Mucosa of descending colon (tissue), 3 donors: Measurements from ENCODE around the gene MYRIP. TPM values are rescaled to one million over a fixed set of nuclear protein-coding genes. Genes with fewer than 3 reads are reported as not detected.

Source experiments
- ATAC-seq: fragments of 200-7000 bp; cut with Tn5 transposase; one replicate; pipeline ENCODE4 v1.9.1; 2020; ENCODE audit warnings: mild to moderate bottlenecking, moderate library complexity
- DNase-seq, 3 donors: peaks; one replicate each; pipeline ENCODE4 v3.0.0-alpha.2; 2020
- H3K36me3 ChIP-seq: fragments of 200-600 bp; one replicate; pipeline ENCODE4 v1.8.0; 2021; ENCODE audit warnings: low read depth, mild to moderate bottlenecking
- H3K4me1 ChIP-seq: fragments of 200-600 bp; one replicate; pipeline ENCODE4 v1.8.0; 2021; ENCODE audit warnings: low read depth, mild to moderate bottlenecking
- H3K4me3 ChIP-seq: fragments of 200-600 bp; one replicate; pipeline ENCODE4 v1.8.0; 2021; ENCODE audit warnings: mild to moderate bottlenecking
- H3K9me3 ChIP-seq: fragments of 200-600 bp; one replicate; pipeline ENCODE4 v1.8.0; 2021; ENCODE audit warnings: mild to moderate bottlenecking
- intact Hi-C, 2 donors: fragments of 100-400 bp; cut with DNase I in 1 of 2; cut with micrococcal nuclease in 1 of 2; formaldehyde crosslinking; loops; one replicate each; pipeline versions ENCODE4 v1.11.0 to v1.11.1; 2022; cut with DNase I, micrococcal nuclease
- total RNA-seq, 3 donors: library from RNA; stranded (reverse); fragmentation: NEBNext Ultra II Directional in 2 of 3; extraction: Animal tissue kit (Norgen Biotek cat#: 25700) in 2 of 3; gene quantifications; one replicate each; pipeline versions ENCODE4 v1.2.1 to v1.2.4, GENCODE V29; 2021 to 2023
- TF ChIP-seq, protein P1 (sequence below): fragments of 200-600 bp; IDR thresholded peaks from one replicate; pipeline ENCODE4 v1.8.0; 2022; ENCODE audit warnings: antibody characterized with exemption, mild to moderate bottlenecking
- donor health status: DM: no; HTN: no; CAD: no; lungs with moderate emphysema.
- donor health status: DM: no; HTN: no; CAD: no.
- donor health status: DM: no; HTN: yes; CAD: no.

Gene MYRIP
- total RNA-seq, 3 donors from 2014 or later, result 7.2 to 11.2 (median 9.9) TPM

DNA sequence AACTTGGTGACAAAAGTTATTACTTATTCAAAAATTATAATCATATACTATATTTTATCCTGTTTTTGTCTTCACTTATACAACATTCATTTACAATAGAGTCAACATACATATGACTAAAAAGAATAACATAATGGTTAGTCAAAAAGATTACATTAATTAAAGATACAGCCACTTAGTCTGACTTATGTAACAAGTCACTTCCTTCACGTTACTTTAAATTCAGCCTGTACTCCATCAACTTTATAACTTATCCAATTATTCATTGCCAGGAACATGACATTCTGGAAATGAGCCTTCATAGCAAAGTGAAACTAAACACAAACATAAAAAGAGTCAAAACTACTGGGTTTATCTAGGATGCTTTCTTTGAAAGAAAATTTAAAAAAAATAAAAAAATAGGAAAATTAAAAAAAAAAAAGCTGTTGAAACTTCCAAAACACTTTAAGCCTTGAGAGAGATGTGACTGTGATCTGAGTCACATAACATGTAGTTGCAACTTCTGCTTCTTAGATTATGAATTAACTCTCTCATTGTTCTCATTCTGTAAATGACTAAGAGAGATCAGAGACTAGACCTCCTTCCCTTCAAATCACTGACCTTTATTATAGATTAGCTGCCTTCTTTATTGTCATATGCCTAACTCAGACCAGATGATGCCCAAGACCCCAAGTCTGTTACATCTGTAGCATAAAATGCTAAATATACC, 107.8 kb downstream of the MYRIP start:
- TF ChIP-seq, protein P1, sequence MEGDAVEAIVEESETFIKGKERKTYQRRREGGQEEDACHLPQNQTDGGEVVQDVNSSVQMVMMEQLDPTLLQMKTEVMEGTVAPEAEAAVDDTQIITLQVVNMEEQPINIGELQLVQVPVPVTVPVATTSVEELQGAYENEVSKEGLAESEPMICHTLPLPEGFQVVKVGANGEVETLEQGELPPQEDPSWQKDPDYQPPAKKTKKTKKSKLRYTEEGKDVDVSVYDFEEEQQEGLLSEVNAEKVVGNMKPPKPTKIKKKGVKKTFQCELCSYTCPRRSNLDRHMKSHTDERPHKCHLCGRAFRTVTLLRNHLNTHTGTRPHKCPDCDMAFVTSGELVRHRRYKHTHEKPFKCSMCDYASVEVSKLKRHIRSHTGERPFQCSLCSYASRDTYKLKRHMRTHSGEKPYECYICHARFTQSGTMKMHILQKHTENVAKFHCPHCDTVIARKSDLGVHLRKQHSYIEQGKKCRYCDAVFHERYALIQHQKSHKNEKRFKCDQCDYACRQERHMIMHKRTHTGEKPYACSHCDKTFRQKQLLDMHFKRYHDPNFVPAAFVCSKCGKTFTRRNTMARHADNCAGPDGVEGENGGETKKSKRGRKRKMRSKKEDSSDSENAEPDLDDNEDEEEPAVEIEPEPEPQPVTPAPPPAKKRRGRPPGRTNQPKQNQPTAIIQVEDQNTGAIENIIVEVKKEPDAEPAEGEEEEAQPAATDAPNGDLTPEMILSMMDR, result no peak
- intact Hi-C loops, result no loop called here
- no peaks in the 10 kb centered on the region for H3K36me3 ChIP-seq
- H3K4me3 ChIP-seq, result no peak overlapping the region
- no peaks in the 10 kb centered on the region for H3K4me1 ChIP-seq
- no peak for ATAC-seq
- no peak for DNase-seq
- H3K9me3 ChIP-seq, result no peaks in the 10 kb centered on the region

DNA sequence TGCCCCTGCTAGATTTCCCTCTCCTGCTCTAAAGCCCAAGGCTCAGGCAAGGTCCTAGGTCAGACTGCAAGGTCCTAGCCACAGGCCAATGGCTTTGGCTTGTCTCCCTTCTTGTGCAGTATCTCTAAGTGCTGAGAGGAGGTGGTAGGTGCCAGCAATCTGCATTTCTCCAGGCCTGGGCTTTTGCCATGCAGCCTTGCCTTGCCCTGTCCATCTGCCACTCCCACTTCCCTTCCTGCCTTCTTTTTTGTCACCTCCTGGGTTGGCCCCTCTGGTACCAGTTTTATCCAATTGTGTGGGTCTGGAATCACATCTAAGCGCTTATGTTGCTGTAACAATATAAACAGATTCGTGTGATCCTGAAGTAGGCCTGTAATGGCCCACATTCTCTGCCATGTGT, 109.9 kb downstream of the MYRIP start:
- TF ChIP-seq, protein P1, result no peak
- Histone ChIP-seq H3K4me1 (no peaks in the 10 kb centered on the region), H3K9me3 (no peaks in the 10 kb centered on the region), H3K36me3 (no peaks in the 10 kb centered on the region), H3K4me3 (no peak overlapping the region)
- ATAC-seq, result no peak
- DNase-seq, result no peak
- intact Hi-C loops, result no loop called here

DNA sequence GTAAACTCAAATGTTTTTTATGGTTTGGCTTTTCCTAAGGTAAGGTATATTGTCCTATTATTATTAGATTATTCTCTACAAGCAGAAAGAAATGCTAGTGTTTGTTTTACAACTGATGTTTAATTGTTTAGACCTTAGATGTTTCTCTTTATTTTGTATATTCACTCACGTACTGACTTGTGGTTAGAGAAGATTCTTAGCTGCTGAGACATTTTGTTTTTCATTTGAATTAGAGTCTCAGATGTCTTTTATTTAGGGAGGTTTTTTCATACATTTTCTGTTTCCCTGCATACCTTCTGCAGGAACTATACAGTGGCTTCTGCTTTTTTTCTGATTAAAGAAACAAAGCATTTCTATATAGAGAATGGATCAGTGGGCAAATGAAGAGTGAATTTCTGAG, 110.9 kb downstream of the MYRIP start:
- Histone ChIP-seq H3K9me3 (no peaks in the 10 kb centered on the region), H3K36me3 (no peaks in the 10 kb centered on the region), H3K4me3 (no peak overlapping the region), H3K4me1 (no peaks in the 10 kb centered on the region)
- ATAC-seq (no peak), DNase-seq (no peak)
- TF ChIP-seq, protein P1, result no peak
- intact Hi-C loops, result no loop called here

DNA sequence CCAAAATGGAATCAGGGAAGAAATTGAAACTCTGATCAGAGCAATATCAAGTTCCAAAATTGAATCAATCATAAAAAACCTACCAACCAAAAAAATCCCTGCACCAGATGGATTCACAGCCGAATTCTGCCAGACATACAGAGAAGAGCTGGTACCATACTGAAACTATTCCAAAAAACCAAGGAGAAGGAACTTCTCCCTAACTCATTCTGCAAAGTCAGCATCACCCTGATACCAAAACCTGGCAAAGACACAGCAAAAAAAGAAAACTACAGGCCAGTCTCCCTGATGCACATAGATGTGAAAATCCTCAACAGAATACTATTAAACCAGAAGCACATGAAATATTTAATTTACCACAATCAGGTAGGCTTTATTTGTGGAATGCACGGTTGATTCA, 118.1 kb downstream of the MYRIP start:
- H3K36me3 ChIP-seq, result no peaks in the 10 kb centered on the region
- DNase-seq, result no peak
- intact Hi-C loops, result no loop called here
- ATAC-seq, result no peak
- H3K4me1 ChIP-seq, result no peaks in the 10 kb centered on the region
- no peaks in the 10 kb centered on the region for H3K9me3 ChIP-seq
- TF ChIP-seq, protein P1, result no peak
- no peak overlapping the region for H3K4me3 ChIP-seq

DNA sequence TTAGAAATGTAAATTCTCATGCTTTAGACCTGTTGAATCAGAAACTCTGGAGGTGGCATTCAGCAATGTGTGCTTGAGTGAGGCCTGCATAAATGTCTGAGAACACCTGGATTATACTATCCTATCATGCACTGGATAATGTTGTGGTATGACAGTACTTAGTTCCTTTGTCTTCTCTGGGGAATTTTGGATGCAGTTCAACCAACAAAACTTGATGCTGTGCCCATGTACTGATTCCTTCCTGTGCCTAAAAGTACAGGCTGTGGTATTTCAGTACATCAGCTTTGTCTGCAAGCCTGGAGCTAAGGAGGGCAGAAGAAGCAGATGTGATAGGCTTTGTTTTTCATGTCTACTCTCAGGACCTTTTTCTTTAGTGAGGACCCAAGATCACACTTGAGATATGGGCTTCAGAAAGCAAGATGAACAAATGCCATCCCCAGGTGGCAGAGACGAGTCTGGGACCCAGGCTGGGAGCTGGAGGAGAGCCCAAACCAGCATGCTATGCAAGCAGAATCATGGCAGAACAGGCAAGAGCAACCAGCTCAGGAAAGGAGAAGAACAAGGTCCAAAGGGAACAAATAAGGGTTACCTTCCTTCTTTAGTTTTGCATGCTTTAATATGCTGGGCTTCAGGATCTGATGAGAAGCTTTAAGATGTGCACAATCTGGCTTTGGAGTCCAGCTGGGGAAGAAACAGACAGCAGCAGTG, 124.7 kb downstream of the MYRIP start:
- intact Hi-C loops, result no loop called here
- TF ChIP-seq, protein P1, result no peak
- no peaks in the 10 kb centered on the region for H3K9me3 ChIP-seq
- no peaks in the 10 kb centered on the region for H3K4me1 ChIP-seq
- no peak overlapping the region for H3K4me3 ChIP-seq
- ATAC-seq, result no peak
- H3K36me3 ChIP-seq, result no peaks in the 10 kb centered on the region
- no peak for DNase-seq
